ENCODE data around the gene COMMD7. TPM values are rescaled to one million over a fixed set of nuclear protein-coding genes. Genes with fewer than 3 reads are reported as not detected.

The COMMD7 gene
- total RNA-seq, 4 donors from 2014 or later: 11.3 to 31.6 (median 25.4) TPM

DNA sequence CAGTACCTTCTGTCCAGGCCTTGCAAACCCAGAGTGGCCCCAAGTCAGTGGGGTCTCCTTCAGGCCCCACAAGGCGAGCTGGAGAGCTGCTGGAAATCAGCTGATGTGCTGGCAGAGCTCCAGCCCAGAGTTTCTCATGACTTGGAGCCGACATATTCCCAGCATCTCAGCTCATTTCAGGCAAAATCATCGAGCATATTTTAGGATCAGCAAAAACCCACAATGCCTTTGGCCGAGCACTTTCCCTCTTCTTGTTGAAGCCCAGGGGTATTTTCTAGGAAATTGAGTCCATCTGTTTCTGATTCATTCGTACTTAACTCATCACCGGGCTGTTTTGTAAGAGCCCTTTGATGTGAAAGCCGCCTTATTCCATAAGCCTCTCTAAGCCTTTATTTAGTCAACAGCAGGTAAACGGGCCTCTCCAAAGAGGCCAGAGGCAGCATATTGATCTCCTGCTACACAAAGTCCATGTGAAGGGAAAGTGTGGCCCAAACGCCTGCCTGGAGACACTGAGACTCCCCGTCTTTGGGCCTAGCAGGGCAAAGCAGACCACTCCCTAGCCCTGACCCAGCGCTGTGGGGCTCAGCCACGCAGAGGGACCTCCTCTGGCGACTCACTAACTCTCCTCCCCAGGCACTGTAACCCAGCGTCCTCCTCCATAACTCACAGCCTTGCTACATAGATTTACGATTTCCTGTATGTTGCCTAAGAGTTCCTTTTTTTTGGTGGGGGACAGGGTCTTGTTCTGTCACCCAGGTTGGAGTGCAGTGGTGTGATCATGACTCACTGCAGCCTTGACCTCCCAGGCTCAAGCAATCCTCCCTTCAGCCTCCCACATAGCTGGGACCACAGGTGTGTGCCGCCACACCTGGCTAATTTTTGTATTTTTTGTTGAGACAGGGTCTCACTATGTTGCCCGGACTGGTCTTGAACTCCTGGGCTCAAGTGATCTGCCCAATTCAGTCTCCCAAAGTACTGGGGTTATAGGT, 57.4 kb downstream of the COMMD7 start:
- H3K27ac ChIP-seq: no peak overlapping the region
- H3K27me3 ChIP-seq: no peaks in the 10 kb centered on the region
- no peaks in the 10 kb centered on the region for H3K4me1 ChIP-seq
- TF ChIP-seq, protein P1, sequence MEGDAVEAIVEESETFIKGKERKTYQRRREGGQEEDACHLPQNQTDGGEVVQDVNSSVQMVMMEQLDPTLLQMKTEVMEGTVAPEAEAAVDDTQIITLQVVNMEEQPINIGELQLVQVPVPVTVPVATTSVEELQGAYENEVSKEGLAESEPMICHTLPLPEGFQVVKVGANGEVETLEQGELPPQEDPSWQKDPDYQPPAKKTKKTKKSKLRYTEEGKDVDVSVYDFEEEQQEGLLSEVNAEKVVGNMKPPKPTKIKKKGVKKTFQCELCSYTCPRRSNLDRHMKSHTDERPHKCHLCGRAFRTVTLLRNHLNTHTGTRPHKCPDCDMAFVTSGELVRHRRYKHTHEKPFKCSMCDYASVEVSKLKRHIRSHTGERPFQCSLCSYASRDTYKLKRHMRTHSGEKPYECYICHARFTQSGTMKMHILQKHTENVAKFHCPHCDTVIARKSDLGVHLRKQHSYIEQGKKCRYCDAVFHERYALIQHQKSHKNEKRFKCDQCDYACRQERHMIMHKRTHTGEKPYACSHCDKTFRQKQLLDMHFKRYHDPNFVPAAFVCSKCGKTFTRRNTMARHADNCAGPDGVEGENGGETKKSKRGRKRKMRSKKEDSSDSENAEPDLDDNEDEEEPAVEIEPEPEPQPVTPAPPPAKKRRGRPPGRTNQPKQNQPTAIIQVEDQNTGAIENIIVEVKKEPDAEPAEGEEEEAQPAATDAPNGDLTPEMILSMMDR (IDR thresholded peaks at IDR 0.05): no peak
- no peak for DNase-seq
- no peak overlapping the region for H3K4me3 ChIP-seq
- intact Hi-C loops (cut with DNase I; ENCODE audit: low total_unique reads): no loop called here
- H3K9me3 ChIP-seq: no peaks in the 10 kb centered on the region
- no peaks in the 10 kb centered on the region for H3K36me3 ChIP-seq

DNA sequence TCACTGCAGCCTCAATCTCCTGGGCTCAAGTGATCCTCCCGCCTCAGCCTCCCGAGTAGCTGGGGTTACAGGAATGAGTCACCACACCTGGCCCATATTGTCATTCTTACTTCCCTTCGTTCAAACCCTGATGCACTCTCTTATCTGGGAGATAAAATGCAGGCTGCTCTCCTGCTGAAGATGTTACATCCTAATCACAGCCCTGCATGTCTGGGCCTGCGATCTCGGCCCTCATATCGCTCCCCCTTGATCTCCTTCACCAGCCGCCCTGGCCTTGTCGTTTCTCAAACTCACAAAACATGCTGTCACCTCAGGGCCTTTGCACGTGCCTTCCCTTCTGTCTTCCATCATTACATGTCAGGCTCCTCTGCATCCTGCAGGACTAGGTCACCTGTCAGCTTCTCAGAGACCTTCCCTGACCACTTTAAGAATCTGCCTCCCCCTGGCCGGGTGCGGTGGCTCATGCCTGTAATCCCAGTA, 60.7 kb downstream of the COMMD7 start:
- Histone ChIP-seq H3K4me3 (no peak overlapping the region), H3K9me3 (no peaks in the 10 kb centered on the region), H3K27ac (no peak overlapping the region), H3K27me3 (no peaks in the 10 kb centered on the region), H3K4me1 (no peaks in the 10 kb centered on the region), H3K36me3 (no peaks in the 10 kb centered on the region)
- TF ChIP-seq, protein P1 (IDR thresholded peaks at IDR 0.05): no peak
- no peak for TF ChIP-seq POLR2A (IDR thresholded peaks at IDR 0.05)
- no peak for DNase-seq
- intact Hi-C loops (cut with DNase I; ENCODE audit: low total_unique reads): no loop called here

DNA sequence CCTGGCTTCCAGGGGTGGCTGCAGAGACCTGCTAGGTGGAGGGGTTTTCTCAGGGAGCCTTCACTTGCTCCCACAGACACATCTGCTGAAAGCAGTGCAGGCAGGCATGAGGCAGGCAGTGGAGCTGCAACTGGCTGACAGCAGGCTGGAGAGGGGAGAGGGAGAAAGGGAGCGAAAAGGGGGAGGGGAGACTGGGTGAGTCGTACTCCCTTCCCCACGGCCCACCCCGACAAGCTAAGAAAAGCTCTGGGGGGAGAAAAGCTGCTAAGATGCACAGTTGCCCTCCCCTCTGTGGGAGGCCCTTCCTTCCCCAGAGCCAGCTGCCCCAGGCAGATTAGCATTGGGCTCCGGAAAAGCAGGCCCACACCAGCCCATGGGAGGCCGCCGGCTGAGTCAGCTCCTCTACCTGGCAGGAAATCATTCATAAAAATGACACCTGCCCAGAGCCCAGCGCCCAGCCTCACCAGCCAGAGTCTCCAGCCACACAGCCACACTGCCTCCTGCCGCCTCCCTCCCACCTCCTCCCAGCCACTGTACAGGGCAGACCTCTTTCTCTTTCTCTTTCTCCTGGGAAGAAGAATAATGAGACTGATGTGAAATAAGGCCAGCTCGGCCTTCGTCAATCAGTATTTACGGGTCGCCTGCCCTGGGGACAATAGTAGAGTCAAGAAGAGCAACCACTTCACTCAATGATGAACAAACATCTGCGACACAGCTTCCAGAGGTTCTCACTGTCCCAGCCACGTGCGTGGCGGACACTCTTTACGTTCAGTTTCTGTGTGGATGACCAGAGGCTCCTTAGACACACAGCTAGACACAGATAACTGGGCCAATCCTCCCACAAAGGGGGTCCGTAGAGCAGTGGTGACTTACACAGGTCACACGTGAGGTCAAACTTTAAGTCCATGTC, 61.8 kb downstream of the COMMD7 start:
- H3K4me3 ChIP-seq: no peak overlapping the region
- no peaks in the 10 kb centered on the region for H3K27me3 ChIP-seq
- no peaks in the 10 kb centered on the region for H3K9me3 ChIP-seq
- no peaks in the 10 kb centered on the region for H3K4me1 ChIP-seq
- intact Hi-C loops (cut with DNase I; ENCODE audit: low total_unique reads): no loop called here
- H3K36me3 ChIP-seq: no peaks in the 10 kb centered on the region
- no peak overlapping the region for H3K27ac ChIP-seq
- TF ChIP-seq POLR2A (IDR thresholded peaks at IDR 0.05): no peak
- TF ChIP-seq, protein P1 (IDR thresholded peaks at IDR 0.05): no peak
- no peak for DNase-seq

DNA sequence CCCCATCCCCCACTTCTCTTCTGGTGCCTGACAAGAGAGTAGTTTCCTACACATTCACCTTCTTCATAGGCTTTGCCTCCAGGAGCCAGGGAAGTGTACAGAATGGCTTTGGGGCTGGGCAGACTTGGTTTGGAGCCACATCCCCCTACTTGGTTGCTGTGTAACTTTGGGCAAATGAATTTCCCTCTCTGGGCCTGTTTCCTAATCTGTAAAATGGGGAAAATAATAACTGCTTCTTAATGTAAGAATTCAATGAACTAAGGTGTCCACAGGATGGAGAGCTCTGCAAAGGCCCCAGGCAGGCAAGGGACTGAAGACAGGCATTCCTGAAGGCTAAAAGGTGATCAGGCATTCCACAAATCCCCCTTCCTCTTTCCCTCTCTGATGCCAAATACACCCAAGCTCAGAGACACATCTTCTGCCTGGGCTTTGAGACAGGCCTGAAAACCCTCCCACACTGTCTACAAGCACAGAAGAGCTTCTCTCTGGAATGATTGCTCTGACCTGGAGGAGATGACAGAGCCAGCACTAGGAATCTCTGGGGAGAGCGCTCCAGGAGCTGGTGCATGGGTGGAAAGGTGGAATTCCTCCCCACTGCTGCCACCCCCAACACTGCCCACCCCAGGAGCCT, 62.6 kb downstream of the COMMD7 start:
- H3K27me3 ChIP-seq: no peaks in the 10 kb centered on the region
- no peak overlapping the region for H3K27ac ChIP-seq
- no peaks in the 10 kb centered on the region for H3K4me1 ChIP-seq
- no peak for TF ChIP-seq POLR2A (IDR thresholded peaks at IDR 0.05)
- TF ChIP-seq, protein P1 (IDR thresholded peaks at IDR 0.05): no peak
- no peak for DNase-seq
- H3K36me3 ChIP-seq: no peaks in the 10 kb centered on the region
- no peaks in the 10 kb centered on the region for H3K9me3 ChIP-seq
- no peak overlapping the region for H3K4me3 ChIP-seq
- intact Hi-C loops (cut with DNase I; ENCODE audit: low total_unique reads): no loop called here

Measured in uterus (tissue), 4 donors.